ENCODE data around the gene SOX1.

The SOX1 gene

GRCh38 chr13:112078879-112079531 lies 12.1 kb downstream of the SOX1 start:
- no peaks in the 10 kb centered on the region for H4K20me1 ChIP-seq (ENCODE audit: insufficient read depth, low read length)
- no peak overlapping the region for H3K27ac ChIP-seq (ENCODE audit: low read length)
- H3K4me3 ChIP-seq (ENCODE audit: low read depth in 1 of 2, low read length in 2 of 2): no peak overlapping the region
- H3K4me1 ChIP-seq (ENCODE audit: insufficient read depth, low read length): no peaks in the 10 kb centered on the region
- no peak for TF ChIP-seq EZH2 (IDR thresholded peaks at IDR 0.05; ENCODE audit: borderline replicate concordance, low read depth, low read length, severe bottlenecking)
- no peak for TF ChIP-seq CTCF (IDR thresholded peaks at IDR 0.05; ENCODE audit: borderline replicate concordance, extremely low read depth, low read length, poor library complexity, severe bottlenecking)
- H3K79me2 ChIP-seq (ENCODE audit: insufficient read depth, low read length): no peaks in the 10 kb centered on the region
- ATAC-seq (ENCODE audit: insufficient read depth, low read depth): no peak
- no peak overlapping the region for H2AFZ ChIP-seq (ENCODE audit: low read depth, low read length)
- no peak overlapping the region for H3K9ac ChIP-seq (ENCODE audit: low read depth, low read length)
- H3K36me3 ChIP-seq (ENCODE audit: insufficient read depth, low read length): no peaks in the 10 kb centered on the region
- no peak overlapping the region for H3K4me2 ChIP-seq (ENCODE audit: insufficient read depth, low read length)
- peaks cover 3% of the 10 kb centered on the region for H3K9me3 ChIP-seq (ENCODE audit: insufficient read depth, low read length, severe bottlenecking)
- peaks cover 15% of the 10 kb centered on the region for H3K27me3 ChIP-seq (ENCODE audit: insufficient read depth, low read length, poor library complexity)
- no peak for DNase-seq

DNA sequence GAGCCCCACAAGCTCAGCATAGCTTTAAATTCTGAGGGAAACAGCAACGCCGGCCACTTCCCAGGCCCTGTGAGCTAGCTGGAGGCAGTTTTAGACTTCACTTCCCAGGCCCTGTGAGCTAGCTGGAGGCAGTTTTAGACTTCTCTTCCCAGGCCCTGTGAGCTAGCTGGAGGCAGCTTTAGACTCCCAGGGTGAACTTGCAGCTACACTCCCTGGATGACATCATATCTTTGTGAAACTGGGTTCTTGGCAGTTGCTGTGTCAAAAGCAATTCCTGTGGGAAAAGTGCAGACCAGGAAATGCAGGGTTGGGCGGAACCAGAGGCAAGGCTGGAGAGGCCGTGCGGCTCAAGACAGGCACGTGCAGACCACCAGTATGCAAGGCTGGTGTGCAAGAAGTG lies 12.7 kb downstream of the SOX1 start:
- Histone ChIP-seq H2AFZ (ENCODE audit: low read depth, low read length) (no peak overlapping the region), H3K4me2 (ENCODE audit: insufficient read depth, low read length) (no peak overlapping the region), H3K9ac (ENCODE audit: low read depth, low read length) (no peak overlapping the region), H3K79me2 (ENCODE audit: insufficient read depth, low read length) (no peaks in the 10 kb centered on the region), H3K36me3 (ENCODE audit: insufficient read depth, low read length) (no peaks in the 10 kb centered on the region), H3K27ac (ENCODE audit: low read length) (no peak overlapping the region), H3K9me3 (ENCODE audit: insufficient read depth, low read length, severe bottlenecking) (peaks cover 10% of the 10 kb centered on the region), H4K20me1 (ENCODE audit: insufficient read depth, low read length) (no peaks in the 10 kb centered on the region), H3K4me1 (ENCODE audit: insufficient read depth, low read length) (no peaks in the 10 kb centered on the region), H3K27me3 (ENCODE audit: insufficient read depth, low read length, poor library complexity) (peaks cover 14% of the 10 kb centered on the region), H3K4me3 (ENCODE audit: low read depth in 1 of 2, low read length in 2 of 2) (no peak overlapping the region)
- DNase-seq (no peak), ATAC-seq (ENCODE audit: insufficient read depth, low read depth) (no peak)
- no peak for TF ChIP-seq EZH2 (IDR thresholded peaks at IDR 0.05; ENCODE audit: borderline replicate concordance, low read depth, low read length, severe bottlenecking)
- no peak for TF ChIP-seq CTCF (IDR thresholded peaks at IDR 0.05; ENCODE audit: borderline replicate concordance, extremely low read depth, low read length, poor library complexity, severe bottlenecking)

DNA sequence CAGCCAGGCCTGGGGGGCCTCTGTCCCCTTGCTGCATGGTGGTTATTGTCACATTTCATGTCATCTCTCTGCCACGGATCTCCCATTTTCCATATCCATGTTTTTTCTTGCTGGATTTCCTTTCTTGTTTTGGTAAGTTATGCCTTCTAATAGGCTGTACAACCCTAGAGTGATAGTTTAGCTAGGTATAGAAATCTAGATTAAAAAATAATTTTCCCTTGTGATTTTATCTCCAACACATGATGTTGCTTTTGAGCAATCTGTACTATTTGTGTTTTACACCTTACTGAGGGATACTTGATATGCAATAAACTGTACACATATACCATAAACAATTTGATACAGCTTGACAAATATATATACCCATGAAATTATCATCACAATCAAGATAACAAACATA lies 17.0 kb downstream of the SOX1 start:
- DNase-seq (no peak), ATAC-seq (ENCODE audit: insufficient read depth, low read depth) (no peak)
- peaks cover 14% of the 10 kb centered on the region for H3K9me3 ChIP-seq (ENCODE audit: insufficient read depth, low read length, severe bottlenecking)
- H3K4me2 ChIP-seq (ENCODE audit: insufficient read depth, low read length): no peak overlapping the region
- TF ChIP-seq EZH2 (IDR thresholded peaks at IDR 0.05; ENCODE audit: borderline replicate concordance, low read depth, low read length, severe bottlenecking): no peak
- TF ChIP-seq CTCF (IDR thresholded peaks at IDR 0.05; ENCODE audit: borderline replicate concordance, extremely low read depth, low read length, poor library complexity, severe bottlenecking): no peak
- no peaks in the 10 kb centered on the region for H3K36me3 ChIP-seq (ENCODE audit: insufficient read depth, low read length)
- H3K9ac ChIP-seq (ENCODE audit: low read depth, low read length): no peak overlapping the region
- no peak overlapping the region for H2AFZ ChIP-seq (ENCODE audit: low read depth, low read length)
- no peak overlapping the region for H3K27ac ChIP-seq (ENCODE audit: low read length)
- no peaks in the 10 kb centered on the region for H4K20me1 ChIP-seq (ENCODE audit: insufficient read depth, low read length)
- H3K4me3 ChIP-seq (ENCODE audit: low read depth in 1 of 2, low read length in 2 of 2): no peak overlapping the region
- no peaks in the 10 kb centered on the region for H3K4me1 ChIP-seq (ENCODE audit: insufficient read depth, low read length)
- no peaks in the 10 kb centered on the region for H3K79me2 ChIP-seq (ENCODE audit: insufficient read depth, low read length)
- no peaks in the 10 kb centered on the region for H3K27me3 ChIP-seq (ENCODE audit: insufficient read depth, low read length, poor library complexity)
